Measurements from ENCODE around the gene AFF3. TPM values are rescaled to one million over a fixed set of nuclear protein-coding genes. Genes with fewer than 3 reads are reported as not detected.

The AFF3 gene
- total RNA-seq, 1 experiment from 2014 or later: 0.22 TPM

GRCh38 chr2:99863236-99863902 lies 279.0 kb downstream of the AFF3 start:
- Mint-ChIP-seq H3K4me3 (no peak overlapping the region), H3K9me3 (no peaks in the 10 kb centered on the region), H3K27ac (no peak overlapping the region), H3K4me1 (peaks cover 3 to 4% of the 10 kb centered on the region in 2 experiments; a peak in 1 of 4 replicates), H3K27me3 (ENCODE audit: low read depth) (peaks cover 4% of the 10 kb centered on the region), H3K36me3 (ENCODE audit: insufficient read depth in 1 of 3, low read depth in 3 of 3) (no peaks in the 10 kb centered on the region)
- Histone ChIP-seq H4K91ac (ENCODE audit: insufficient read length, low read depth, low read length) (no peak overlapping the region), H3K9ac (ENCODE audit: extremely low read depth, insufficient read length, low read length) (no peak overlapping the region), H2BK20ac (ENCODE audit: low read depth, low read length, poor library complexity, severe bottlenecking) (no peak overlapping the region), H3K4me2 (ENCODE audit: insufficient read depth, insufficient read length, low read length) (no peak overlapping the region), H2AK5ac (ENCODE audit: insufficient read length, low read length) (no peak overlapping the region), H3K4ac (ENCODE audit: low read depth, low read length) (no peak overlapping the region), H3K9me3 (ENCODE audit: control insufficient read depth, low read depth, low read length) (no peaks in the 10 kb centered on the region), H2BK120ac (ENCODE audit: low read depth, low read length, poor library complexity, severe bottlenecking) (no peak overlapping the region), H2BK15ac (ENCODE audit: low read depth, low read length) (no peak overlapping the region), H3K18ac (ENCODE audit: insufficient read length, low read depth, low read length) (no peak overlapping the region), H4K5ac (ENCODE audit: insufficient read length, low read depth, low read length) (no peak overlapping the region), H3K79me1 (ENCODE audit: insufficient read depth, low read depth, low read length, poor library complexity, severe bottlenecking) (no peaks in the 10 kb centered on the region), H4K8ac (replicated peaks; ENCODE audit: insufficient read length, low read depth, low read length) (no peak overlapping the region), H3K79me2 (ENCODE audit: insufficient read depth, low read length) (no peaks in the 10 kb centered on the region), H2AFZ (ENCODE audit: low read length) (no peak overlapping the region), H3K27ac (ENCODE audit: insufficient read length, low read depth, low read length) (no peak overlapping the region), H3K23me2 (ENCODE audit: insufficient read length, low read depth, low read length, poor library complexity, severe bottlenecking) (no peaks in the 10 kb centered on the region), H2BK5ac (ENCODE audit: insufficient read length, low read length) (no peak overlapping the region), H3K56ac (ENCODE audit: insufficient read length, low read depth, low read length) (no peak overlapping the region), H4K20me1 (ENCODE audit: control insufficient read depth, insufficient read depth, insufficient read length) (no peaks in the 10 kb centered on the region), H3T11ph (ENCODE audit: low read length) (no peak overlapping the region), H3K23ac (ENCODE audit: insufficient read length, low read depth, low read length) (no peak overlapping the region), H2BK12ac (ENCODE audit: insufficient read length, low read depth, low read length) (no peak overlapping the region), H3K14ac (ENCODE audit: insufficient read depth, low read length) (no peak overlapping the region), H3K4me1 (ENCODE audit: insufficient read depth, low read length) (no peaks in the 10 kb centered on the region), H3K27me3 (ENCODE audit: insufficient read depth, low read length) (no peaks in the 10 kb centered on the region)
- TF ChIP-seq CTCF (conservative IDR thresholded peaks at IDR 0.05): no peak
- DNase-seq: no peak
- WGBS (ENCODE audit: extremely low coverage, insufficient read length, low lambda C conversion rate): no CpG with 5 or more reads among the region's 4 CpGs
